GM12891 (cell line): ENCODE results near the gene PRR27.
"Not testable (repeated sequence)": the region's sequence is repeated elsewhere in the genome, so short reads cannot be mapped to it uniquely, and the experiment has no call there.

Source experiments
- DNase-seq: peaks from one replicate; pipeline ENCODE4 v3.0.0; 2011; ENCODE audit warnings: low spot score; ENCODE audit not compliant: insufficient read length
- FAIRE-seq: peaks from 2 replicates; lab custom pipeline; 2011; peaks lifted over from hg19 to GRCh38; lab: Jason Lieb, UNC
- PAX5 ChIP-seq: IDR thresholded peaks from 2 replicates; pipeline ENCODE4 v1.6.1; 2011; ENCODE audit warnings: low read length, moderate library complexity, mild to moderate bottlenecking; ENCODE audit not compliant: insufficient read depth, severe bottlenecking
- POLR2A ChIP-seq: IDR thresholded peaks from 2 replicates; pipeline ENCODE4 v1.6.1; 2011; ENCODE audit warnings: low read depth, low read length, control low read depth
- POLR2AphosphoS5 ChIP-seq: IDR thresholded peaks from 2 replicates; pipeline ENCODE4 v1.6.1; 2011; ENCODE audit warnings: low read depth, low read length, control low read depth
- POU2F2 ChIP-seq: IDR thresholded peaks from 2 replicates; pipeline ENCODE4 v1.6.1; 2011; ENCODE audit warnings: low read depth, mild to moderate bottlenecking, control low read depth, low read length, moderate library complexity
- SPI1 ChIP-seq: IDR thresholded peaks from 2 replicates; pipeline ENCODE4 v1.6.1; 2011; ENCODE audit warnings: low read depth, low read length, control low read depth
- TAF1 ChIP-seq: IDR thresholded peaks from 2 replicates; pipeline ENCODE4 v1.6.1; 2011; ENCODE audit warnings: low read depth, low read length, control low read depth

PRR27 gene

DNA sequence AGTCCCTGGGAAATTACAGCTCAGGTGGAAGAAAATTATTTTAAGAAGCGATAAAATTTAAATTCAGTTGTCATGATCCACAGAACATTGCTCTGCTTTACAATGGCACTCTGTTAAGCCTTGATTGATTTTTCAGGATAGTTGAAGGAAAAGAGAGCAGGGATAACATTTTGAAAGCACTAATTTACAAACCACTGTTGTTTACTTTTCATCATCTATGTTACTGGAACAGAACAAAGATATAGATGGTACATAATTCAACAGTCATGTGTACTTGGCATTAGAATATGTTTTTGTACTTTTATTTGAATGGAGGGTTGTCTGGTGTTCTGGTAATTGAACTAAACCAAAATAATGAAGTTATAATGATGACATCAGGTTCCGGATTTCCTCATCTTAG lies 38.9 kb downstream of the PRR27 start:
- TF ChIP-seq POU2F2 = no peak
- TF ChIP-seq TAF1 = no peak
- TF ChIP-seq SPI1 = no peak
- no peak for TF ChIP-seq POLR2AphosphoS5
- no peak for TF ChIP-seq PAX5
- no peak for TF ChIP-seq POLR2A
- no peak for DNase-seq
- FAIRE-seq = no peak

DNA sequence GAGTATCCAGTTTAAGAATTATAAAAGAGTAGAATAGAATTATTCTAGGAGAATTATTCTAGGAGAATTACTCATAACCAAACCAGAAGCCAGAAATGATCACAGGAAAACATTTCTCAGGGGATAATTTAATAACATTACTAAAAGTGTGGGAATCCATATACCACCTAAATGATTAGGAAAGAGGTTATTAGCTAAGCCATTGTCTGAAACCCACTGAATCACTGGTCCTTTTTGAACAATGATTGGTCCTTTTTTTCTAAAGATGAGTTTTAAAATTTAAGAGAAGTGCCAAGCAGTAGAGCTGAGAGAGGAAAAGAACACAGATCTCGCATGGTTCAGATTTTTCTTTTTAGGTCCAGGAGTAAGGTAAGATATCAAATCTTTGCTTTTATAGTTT lies 41.4 kb downstream of the PRR27 start, which contains the start of gene ODAM:
ODAM (plus strand) TSS at position 301 of the 400 bp plus-strand sequence. CDS start 819 bp downstream, outside the sequence.
- TF ChIP-seq POU2F2 (no peak), POLR2A (no peak), PAX5 (no peak), POLR2AphosphoS5 (no peak), TAF1 (no peak)
- FAIRE-seq (no peak), DNase-seq (no peak)

DNA sequence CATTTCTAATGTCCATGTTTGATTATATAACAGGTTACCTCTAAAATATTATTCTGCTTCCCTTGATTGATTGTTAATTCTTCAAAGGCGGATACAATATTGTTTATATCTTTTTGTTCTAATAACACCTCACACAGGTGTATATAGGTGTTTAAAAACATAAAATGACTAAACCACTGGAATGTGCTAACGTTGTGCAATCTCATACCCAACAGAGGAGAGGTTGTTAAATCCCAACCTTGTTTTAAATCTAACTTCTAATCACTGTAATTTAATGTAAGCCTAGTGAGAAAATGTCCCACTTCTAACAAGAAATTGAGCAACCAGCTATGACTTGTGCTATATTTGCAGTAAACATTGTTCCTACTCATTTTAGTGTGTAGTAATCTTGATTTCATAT lies 42.8 kb downstream of the PRR27 start:
- DNase-seq = no peak
- no peak for TF ChIP-seq TAF1
- no peak for TF ChIP-seq PAX5
- TF ChIP-seq SPI1 = no peak
- no peak for TF ChIP-seq POLR2A
- TF ChIP-seq POLR2AphosphoS5 = no peak
- no peak for TF ChIP-seq POU2F2
- no peak for FAIRE-seq

DNA sequence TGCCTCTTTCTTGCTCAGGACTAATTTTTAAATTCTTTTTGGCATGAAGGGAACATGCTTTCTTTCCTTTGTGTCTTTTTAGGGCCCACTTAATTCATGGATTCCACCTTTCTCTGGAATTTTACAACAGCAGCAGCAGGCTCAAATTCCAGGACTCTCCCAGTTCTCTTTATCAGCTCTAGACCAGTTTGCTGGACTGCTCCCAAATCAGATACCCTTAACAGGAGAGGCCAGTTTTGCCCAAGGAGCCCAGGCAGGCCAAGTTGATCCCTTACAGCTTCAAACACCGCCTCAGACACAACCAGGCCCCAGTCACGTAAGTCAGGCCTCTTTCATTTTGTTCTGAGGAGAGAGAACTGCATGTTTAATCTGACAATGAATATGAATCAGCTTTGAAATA lies 43.8 kb downstream of the PRR27 start:
- DNase-seq (no peak), FAIRE-seq (no peak)
- TF ChIP-seq POLR2A (no peak), TAF1 (no peak)

DNA sequence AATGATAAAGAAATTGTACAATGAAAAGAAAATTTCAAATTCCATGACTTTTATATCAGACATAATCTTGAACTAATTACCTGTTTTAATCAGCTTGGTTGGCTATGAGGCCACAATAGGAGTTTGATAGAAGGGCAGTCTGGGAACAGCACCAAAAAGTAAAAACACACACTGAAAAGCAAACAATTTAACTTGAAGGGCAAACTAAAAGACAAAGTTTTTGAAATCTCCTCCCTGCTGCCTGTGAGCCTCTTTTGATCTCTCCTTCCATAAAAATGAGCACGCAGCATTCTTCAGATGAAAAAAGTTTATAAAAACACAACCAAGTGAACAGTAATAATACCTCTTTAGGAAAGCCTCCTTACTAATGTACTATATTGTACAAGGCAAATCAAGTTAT lies 49.6 kb downstream of the PRR27 start:
- TF ChIP-seq TAF1 (no peak), POLR2AphosphoS5 (no peak), POLR2A (no peak), PAX5 (no peak)
- DNase-seq (no peak), FAIRE-seq (no peak)

DNA sequence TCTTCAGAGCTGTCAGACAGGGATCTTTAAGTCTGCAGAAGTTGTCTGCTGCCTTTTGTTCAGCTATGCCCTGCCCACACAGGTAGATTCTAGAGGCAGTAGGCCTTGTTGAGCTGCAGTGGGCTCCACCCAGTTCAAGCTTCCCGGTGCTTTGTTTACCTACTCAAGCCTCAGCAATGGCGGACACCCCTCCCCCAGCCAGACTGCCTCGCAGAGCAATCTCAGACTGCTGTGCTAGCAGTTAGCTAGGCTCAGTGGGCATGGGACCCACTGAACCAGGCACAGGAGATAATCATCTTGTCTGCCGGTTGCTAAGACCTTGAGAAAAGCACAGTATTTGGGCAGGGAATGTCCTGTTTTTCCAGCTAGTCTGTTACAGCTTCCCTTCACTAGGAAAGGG lies 58.7 kb downstream of the PRR27 start:
- not testable (repeated sequence) for DNase-seq, FAIRE-seq
